Mesendoderm (in vitro differentiated cells): Measurements from ENCODE around the gene C1QTNF6.

Source experiments
- DNase-seq: peaks from one replicate; pipeline ENCODE4 v3.0.0; 2013
- H2AK5ac ChIP-seq: 2 replicates; pipeline ENCODE4 v1.6.1; 2013; ENCODE audit warnings: low read length, inconsistent platforms
- H2BK120ac ChIP-seq: 2 replicates; pipeline ENCODE4 v1.6.1; 2013; ENCODE audit warnings: low read depth, mild to moderate bottlenecking, low read length, moderate library complexity, mixed read lengths
- H2BK15ac ChIP-seq: replicated peaks from 2 replicates; pipeline ENCODE4 v1.6.1; 2013; ENCODE audit warnings: low read depth, mild to moderate bottlenecking, moderate library complexity
- H2BK5ac ChIP-seq: 2 replicates; pipeline ENCODE4 v1.6.1; 2013; ENCODE audit warnings: low read length, inconsistent platforms
- H3K18ac ChIP-seq: 2 replicates; pipeline ENCODE4 v1.6.1; 2013; ENCODE audit warnings: mild to moderate bottlenecking, low read length, mixed read lengths
- H3K23ac ChIP-seq: one replicate; pipeline ENCODE4 v1.6.1; 2013; ENCODE audit warnings: low read length
- H3K27ac ChIP-seq: 2 replicates; pipeline ENCODE4 v1.5.1; 2013; ENCODE audit warnings: low read depth, mild to moderate bottlenecking, inconsistent platforms, low read length, moderate library complexity
- H3K27me3 ChIP-seq: 2 replicates; pipeline ENCODE4 v1.6.1; 2013; ENCODE audit warnings: low read length, control low read depth, mild to moderate bottlenecking, inconsistent platforms; ENCODE audit not compliant: insufficient read depth, poor library complexity
- H3K36me3 ChIP-seq: 2 replicates; pipeline ENCODE4 v1.6.1; 2013; ENCODE audit warnings: low read length, inconsistent platforms; ENCODE audit not compliant: control insufficient read depth, insufficient read depth
- H3K4ac ChIP-seq: one replicate; pipeline ENCODE4 v1.6.1; 2013; ENCODE audit warnings: low read depth, mild to moderate bottlenecking, low read length, moderate library complexity
- H3K4me1 ChIP-seq: 2 replicates; pipeline ENCODE4 v1.6.1; 2013; ENCODE audit warnings: low read depth, low read length, inconsistent platforms; ENCODE audit not compliant: control insufficient read depth
- H3K4me2 ChIP-seq: 2 replicates; pipeline ENCODE4 v1.6.1; 2013; ENCODE audit warnings: low read length
- H3K4me3 ChIP-seq: 2 replicates; pipeline ENCODE4 v1.5.1; 2013; ENCODE audit warnings: mild to moderate bottlenecking, low read length
- H3K56ac ChIP-seq: one replicate; pipeline ENCODE4 v1.6.1; 2013; ENCODE audit warnings: low read length
- H3K79me1 ChIP-seq: 2 replicates; pipeline ENCODE4 v1.6.1; 2013; ENCODE audit warnings: low read length, inconsistent platforms
- H3K79me2 ChIP-seq: 2 replicates; pipeline ENCODE4 v1.6.1; 2013; ENCODE audit warnings: mild to moderate bottlenecking, low read length; ENCODE audit not compliant: control insufficient read depth, insufficient read depth
- H3K9ac ChIP-seq: 2 replicates; pipeline ENCODE4 v1.6.1; 2013; ENCODE audit warnings: low read length, inconsistent platforms
- H4K5ac ChIP-seq: one replicate; pipeline ENCODE4 v1.6.1; 2013; ENCODE audit warnings: low read length
- H4K8ac ChIP-seq: one replicate; pipeline ENCODE4 v1.6.1; 2013; ENCODE audit warnings: low read depth, mild to moderate bottlenecking, control low read depth, low read length, moderate library complexity
- WGBS: extraction: QIAGEN DNeasy Blood & Tissue Kit; methylation state at CpG from one replicate; pipeline ENCODE4 v1.1.7; 2013; ENCODE audit warnings: low lambda C conversion rate, missing lambda C conversion rate; ENCODE audit not compliant: insufficient coverage; ENCODE audit errors: extremely low coverage; 5-methylcytosine and 5-hydroxymethylcytosine counted together

Gene C1QTNF6

GRCh38 chr22:37186228-37186996 is 1.6 kb downstream of the C1QTNF6 start:
- H3K4me2 ChIP-seq: no peak overlapping the region
- H2AK5ac ChIP-seq: no peak overlapping the region
- no peak overlapping the region for H3K9ac ChIP-seq
- H3K18ac ChIP-seq: no peak overlapping the region
- H3K79me2 ChIP-seq: no peaks in the 10 kb centered on the region
- no peak overlapping the region for H3K4me3 ChIP-seq
- H3K4ac ChIP-seq: no peak overlapping the region
- H4K5ac ChIP-seq: no peak overlapping the region
- H3K27me3 ChIP-seq: no peaks in the 10 kb centered on the region
- H3K79me1 ChIP-seq: no peaks in the 10 kb centered on the region
- H3K23ac ChIP-seq: no peak overlapping the region
- H2BK15ac ChIP-seq: no peak overlapping the region
- WGBS: no CpG with 5 or more reads among the region's 9 CpGs
- H3K27ac ChIP-seq: no peak overlapping the region
- no peaks in the 10 kb centered on the region for H3K36me3 ChIP-seq
- H2BK5ac ChIP-seq: no peak overlapping the region
- H2BK120ac ChIP-seq: no peak overlapping the region
- peak; percentile 92 for DNase-seq
- H4K8ac ChIP-seq: no peak overlapping the region
- peak overlapping the region; percentile 63 for H3K56ac ChIP-seq
- peaks cover 9% of the 10 kb centered on the region for H3K4me1 ChIP-seq

GRCh38 chr22:37185646-37186227 is 2.3 kb downstream of the C1QTNF6 start:
- no peak overlapping the region for H4K8ac ChIP-seq
- H3K4me3 ChIP-seq: no peak overlapping the region
- peaks cover 9% of the 10 kb centered on the region for H3K4me1 ChIP-seq
- H3K56ac ChIP-seq: no peak overlapping the region
- H2BK120ac ChIP-seq: no peak overlapping the region
- H3K4ac ChIP-seq: no peak overlapping the region
- H4K5ac ChIP-seq: no peak overlapping the region
- H3K4me2 ChIP-seq: no peak overlapping the region
- no peak overlapping the region for H2BK5ac ChIP-seq
- H3K27ac ChIP-seq: no peak overlapping the region
- no peaks in the 10 kb centered on the region for H3K79me2 ChIP-seq
- no peaks in the 10 kb centered on the region for H3K36me3 ChIP-seq
- H3K9ac ChIP-seq: no peak overlapping the region
- H2AK5ac ChIP-seq: no peak overlapping the region
- no CpG with 5 or more reads among the region's 13 CpGs for WGBS
- DNase-seq: no peak
- no peaks in the 10 kb centered on the region for H3K27me3 ChIP-seq
- no peak overlapping the region for H3K23ac ChIP-seq
- H3K18ac ChIP-seq: no peak overlapping the region
- H3K79me1 ChIP-seq: no peaks in the 10 kb centered on the region
- no peak overlapping the region for H2BK15ac ChIP-seq

GRCh38 chr22:37184816-37185541 is 3.1 kb downstream of the C1QTNF6 start:
- Histone ChIP-seq H3K4me3 (no peak overlapping the region), H3K27me3 (no peaks in the 10 kb centered on the region), H2AK5ac (peak overlapping the region; percentile 30), H3K27ac (no peak overlapping the region), H3K23ac (no peak overlapping the region), H3K36me3 (no peaks in the 10 kb centered on the region), H4K5ac (no peak overlapping the region), H3K56ac (no peak overlapping the region), H3K4me1 (peaks cover 9% of the 10 kb centered on the region), H3K9ac (no peak overlapping the region), H3K4me2 (no peak overlapping the region), H3K79me2 (no peaks in the 10 kb centered on the region), H2BK120ac (no peak overlapping the region), H4K8ac (no peak overlapping the region), H3K79me1 (no peaks in the 10 kb centered on the region), H3K4ac (no peak overlapping the region), H2BK15ac (no peak overlapping the region), H2BK5ac (no peak overlapping the region), H3K18ac (no peak overlapping the region)
- no CpG with 5 or more reads among the region's 18 CpGs for WGBS
- DNase-seq: no peak

- H3K4me2 ChIP-seq: no peak overlapping the region
These were observed 3.7 kb downstream of the C1QTNF6 start for GRCh38 chr22:37184380-37184755.

GRCh38 chr22:37183432-37184379 is 4.3 kb downstream of the C1QTNF6 start:
- Histone ChIP-seq H3K4me3 (no peak overlapping the region), H3K36me3 (no peaks in the 10 kb centered on the region), H3K79me2 (no peaks in the 10 kb centered on the region), H3K56ac (peak overlapping the region; percentile 20), H3K4me1 (peaks cover 6% of the 10 kb centered on the region), H3K27me3 (no peaks in the 10 kb centered on the region), H2BK120ac (no peak overlapping the region), H3K23ac (no peak overlapping the region), H4K5ac (no peak overlapping the region), H4K8ac (no peak overlapping the region), H2AK5ac (no peak overlapping the region), H2BK15ac (no peak overlapping the region), H3K27ac (no peak overlapping the region), H3K18ac (no peak overlapping the region), H3K4ac (no peak overlapping the region), H3K79me1 (no peaks in the 10 kb centered on the region), H3K9ac (no peak overlapping the region), H3K4me2 (no peak overlapping the region), H2BK5ac (no peak overlapping the region)
- no CpG with 5 or more reads among the region's 17 CpGs for WGBS
- DNase-seq: no peak

More at GRCh38 chr22:37184380-37184755, 3.7 kb downstream of the C1QTNF6 start:
- Histone ChIP-seq H2BK15ac (no peak overlapping the region), H3K56ac (no peak overlapping the region), H3K9ac (no peak overlapping the region), H3K18ac (no peak overlapping the region), H2BK120ac (no peak overlapping the region), H2BK5ac (no peak overlapping the region), H2AK5ac (no peak overlapping the region), H3K27me3 (no peaks in the 10 kb centered on the region), H3K27ac (no peak overlapping the region), H3K79me1 (no peaks in the 10 kb centered on the region), H3K4ac (no peak overlapping the region), H3K79me2 (no peaks in the 10 kb centered on the region), H3K36me3 (no peaks in the 10 kb centered on the region), H4K5ac (no peak overlapping the region), H4K8ac (no peak overlapping the region), H3K4me1 (peaks cover 9% of the 10 kb centered on the region), H3K4me3 (no peak overlapping the region), H3K23ac (no peak overlapping the region)
- DNase-seq: no peak
- no CpG with 5 or more reads among the region's 12 CpGs for WGBS
